GM12801 (cell line): ENCODE measurements around the gene AAMDC.

Experiments used
- CTCF ChIP-seq: IDR thresholded peaks from one replicate; pipeline ENCODE4 v1.5.1; 2011; ENCODE audit warnings: control low read depth; ENCODE audit not compliant: insufficient read length; ENCODE audit errors: extremely low read depth

Gene AAMDC

GRCh38 chr11:77882396-77882795 lies 61.5 kb downstream of the AAMDC start:
- TF ChIP-seq CTCF: no peak

- TF ChIP-seq CTCF: no peak
These were observed 62.8 kb downstream of the AAMDC start for GRCh38 chr11:77883775-77884174.

DNA sequence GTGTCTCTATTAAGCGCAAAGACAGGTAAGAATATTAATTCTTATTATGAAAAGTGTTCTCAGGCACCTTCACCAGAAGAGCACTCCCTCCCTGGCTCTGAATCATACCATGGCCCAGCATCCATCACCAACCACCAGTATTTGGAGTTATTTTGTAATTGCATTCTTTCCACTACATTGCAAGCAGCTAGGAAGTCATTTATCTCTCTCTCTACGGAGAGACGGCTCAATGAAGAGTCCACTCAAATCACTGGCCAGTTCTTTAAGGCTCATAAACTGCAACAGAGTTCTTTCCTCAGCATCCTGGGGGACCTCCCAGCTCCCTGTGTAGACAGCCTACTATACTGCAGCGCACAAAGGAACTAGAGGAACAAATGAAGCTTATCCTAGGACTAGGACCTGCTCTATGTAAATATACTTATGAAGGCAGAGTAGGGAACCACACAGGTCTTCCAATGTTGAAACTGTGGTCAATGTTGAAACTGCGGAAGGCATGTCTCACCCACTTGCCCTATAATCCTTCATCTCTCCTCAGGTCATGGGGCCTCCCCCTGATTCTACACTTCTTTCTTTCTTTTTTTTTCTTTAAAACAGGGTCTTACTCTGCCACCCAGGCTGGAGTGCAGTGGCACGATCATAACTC lies 63.4 kb downstream of the AAMDC start:
- no peak for TF ChIP-seq CTCF

DNA sequence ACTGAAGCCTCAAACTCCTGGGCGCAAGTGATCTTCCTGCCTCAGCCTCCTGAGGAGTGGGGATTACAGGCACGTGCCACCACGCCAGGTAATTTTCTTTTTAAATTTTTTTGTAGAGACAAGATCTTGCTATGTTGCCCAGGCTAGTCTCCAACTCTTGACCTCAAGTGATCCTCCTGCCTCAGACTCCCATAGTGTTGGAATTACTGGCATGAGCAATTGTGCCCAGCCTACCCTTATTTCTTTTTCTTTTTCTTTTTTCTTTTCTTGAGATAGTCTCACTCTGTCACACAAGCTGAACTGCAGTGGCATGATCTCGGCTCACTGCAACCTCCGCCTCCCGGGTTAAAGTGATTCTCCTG lies 63.9 kb downstream of the AAMDC start:
- no peak for TF ChIP-seq CTCF

- TF ChIP-seq CTCF: no peak
These were observed 65.5 kb downstream of the AAMDC start for GRCh38 chr11:77886401-77886800.

DNA sequence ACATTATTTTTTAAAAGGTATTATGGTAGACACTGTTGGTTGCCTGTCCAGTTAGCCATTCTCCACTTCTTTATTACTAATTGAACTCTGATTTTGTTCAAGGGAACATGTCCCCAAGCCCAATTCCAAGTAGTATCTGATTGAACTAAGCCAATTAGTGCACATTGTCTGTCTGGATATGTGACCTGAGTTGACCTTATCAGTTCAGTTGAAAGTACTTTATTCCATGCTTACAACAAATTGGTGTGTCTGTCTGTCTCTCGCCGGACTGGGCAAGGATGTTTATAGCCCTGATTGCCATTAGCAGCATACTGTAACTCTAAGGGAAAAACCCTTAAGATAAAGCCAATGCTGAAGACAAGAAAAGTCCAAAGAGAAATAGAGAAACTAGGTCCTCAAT lies 87.9 kb downstream of the AAMDC start:
- no peak for TF ChIP-seq CTCF

DNA sequence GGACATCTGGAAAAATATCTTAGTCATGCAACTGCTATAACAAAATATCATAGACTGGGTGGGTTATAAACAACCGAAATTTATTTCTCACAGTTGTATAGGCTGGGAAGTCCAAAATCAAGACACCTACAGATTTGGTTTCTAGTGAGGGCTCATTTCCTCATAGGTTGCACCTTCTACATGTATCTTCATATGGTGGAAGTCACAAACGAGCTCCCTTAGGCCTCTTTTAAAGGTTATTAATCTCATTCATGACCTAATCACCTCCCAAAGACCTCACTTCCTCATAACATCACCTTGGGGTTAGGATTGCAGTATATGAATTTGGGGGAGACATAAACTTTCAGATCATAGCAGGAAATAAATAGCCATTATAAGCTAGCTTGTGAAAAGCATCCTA lies 88.3 kb downstream of the AAMDC start:
- no peak for TF ChIP-seq CTCF
